GM21529 (cell line): ENCODE measurements around the gene DPP7.
"Not testable (repeated sequence)": the region's sequence is repeated elsewhere in the genome, so short reads cannot be mapped to it uniquely, and the experiment has no call there.

Source experiments
- ATAC-seq: cut with Tn5 transposase; IDR thresholded peaks from one replicate; pipeline ENCODE4 v1.9.1; 2021; ENCODE audit not compliant: unreplicated experiment

The DPP7 gene

DNA sequence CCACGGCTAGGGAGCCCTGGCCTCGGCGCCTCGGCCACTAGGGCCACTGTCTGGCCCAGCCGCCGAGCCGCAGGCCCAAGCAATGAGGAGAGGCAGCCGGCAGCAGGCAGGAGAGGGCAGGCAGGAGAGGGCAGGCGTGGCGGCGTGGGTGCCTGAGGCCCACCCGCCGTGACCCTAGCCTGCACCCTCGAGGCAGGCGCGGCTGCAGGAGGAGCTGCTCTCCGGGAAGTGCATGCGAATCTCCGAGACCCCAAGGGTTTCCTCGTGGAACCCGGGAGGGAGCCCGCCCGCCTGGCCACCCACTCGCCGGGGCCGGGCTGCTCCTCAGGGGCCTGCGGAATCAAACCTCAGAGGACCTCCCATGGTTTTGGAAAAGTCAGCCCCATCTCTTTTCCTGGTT, 33.7 kb upstream of the DPP7 start:
- no peak for ATAC-seq

DNA sequence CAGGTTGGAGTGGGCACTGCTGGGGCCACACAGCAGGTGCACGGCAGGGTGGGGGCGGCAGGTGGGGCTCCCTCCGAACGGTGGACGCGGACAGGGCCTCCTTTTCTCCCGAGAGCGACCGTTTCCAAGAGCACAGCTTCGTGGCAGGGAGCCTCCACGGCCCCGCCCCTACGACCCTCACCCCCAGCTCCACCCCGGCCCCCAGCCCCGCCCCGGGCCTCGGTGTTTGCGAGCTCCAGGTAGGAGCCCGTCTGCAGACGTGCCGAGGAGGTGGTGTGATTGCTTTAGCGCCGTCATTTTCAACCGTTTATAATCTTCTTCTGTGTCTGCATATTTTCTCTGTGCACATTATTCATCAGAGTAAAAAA, 33.2 kb upstream of the DPP7 start:
- ATAC-seq, result no peak

DNA sequence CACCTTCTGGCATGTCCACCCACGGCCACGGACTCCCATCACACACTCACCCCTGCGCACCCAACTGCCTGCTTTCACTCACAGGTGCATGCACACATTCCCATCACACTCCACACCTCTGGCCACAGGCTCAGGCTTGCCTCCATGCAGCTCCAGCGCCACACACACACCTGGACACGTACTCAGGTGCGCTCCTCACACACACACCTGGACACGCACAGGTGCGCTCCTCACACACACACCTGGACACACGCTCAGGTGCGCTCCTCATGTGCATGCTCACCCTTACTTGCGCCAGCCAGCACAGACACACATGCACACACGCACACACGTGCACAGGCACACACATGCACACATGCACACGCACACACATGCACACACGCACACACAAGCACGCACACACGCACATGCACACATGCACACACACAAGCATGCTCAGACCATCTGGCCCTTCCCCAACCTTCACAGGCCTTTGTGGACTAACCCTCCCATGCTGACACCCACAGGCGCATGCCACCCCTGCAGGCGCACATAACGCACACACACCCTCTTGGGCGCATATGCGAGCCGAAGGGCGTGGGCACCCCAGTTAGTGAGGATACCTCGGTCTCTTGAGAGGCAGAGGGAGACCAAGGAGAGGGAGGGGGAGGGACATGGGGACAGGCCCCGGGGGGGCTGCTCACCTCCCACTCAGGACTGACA, 32.7 kb upstream of the DPP7 start:
- ATAC-seq, result no peak

DNA sequence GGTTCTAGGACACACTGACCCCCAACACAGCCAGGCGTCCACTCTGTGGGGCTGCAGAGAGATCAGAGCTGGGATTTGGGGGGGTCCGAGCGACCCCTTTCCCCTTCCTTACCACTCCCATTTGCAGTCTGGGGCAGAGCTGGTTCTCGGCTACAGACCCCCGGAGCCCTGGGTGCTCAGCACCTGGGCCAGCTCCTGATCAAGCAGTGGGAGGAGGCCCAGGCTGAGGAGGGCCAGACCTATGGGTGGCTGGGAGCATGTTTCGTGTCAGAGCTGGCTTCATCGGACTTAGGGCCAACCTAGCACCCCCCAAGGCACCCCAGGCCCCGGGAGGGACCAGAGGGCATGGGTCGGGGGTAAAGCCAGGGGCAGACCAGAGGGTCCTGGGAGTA, 32.0 kb upstream of the DPP7 start:
- ATAC-seq, result no peak

DNA sequence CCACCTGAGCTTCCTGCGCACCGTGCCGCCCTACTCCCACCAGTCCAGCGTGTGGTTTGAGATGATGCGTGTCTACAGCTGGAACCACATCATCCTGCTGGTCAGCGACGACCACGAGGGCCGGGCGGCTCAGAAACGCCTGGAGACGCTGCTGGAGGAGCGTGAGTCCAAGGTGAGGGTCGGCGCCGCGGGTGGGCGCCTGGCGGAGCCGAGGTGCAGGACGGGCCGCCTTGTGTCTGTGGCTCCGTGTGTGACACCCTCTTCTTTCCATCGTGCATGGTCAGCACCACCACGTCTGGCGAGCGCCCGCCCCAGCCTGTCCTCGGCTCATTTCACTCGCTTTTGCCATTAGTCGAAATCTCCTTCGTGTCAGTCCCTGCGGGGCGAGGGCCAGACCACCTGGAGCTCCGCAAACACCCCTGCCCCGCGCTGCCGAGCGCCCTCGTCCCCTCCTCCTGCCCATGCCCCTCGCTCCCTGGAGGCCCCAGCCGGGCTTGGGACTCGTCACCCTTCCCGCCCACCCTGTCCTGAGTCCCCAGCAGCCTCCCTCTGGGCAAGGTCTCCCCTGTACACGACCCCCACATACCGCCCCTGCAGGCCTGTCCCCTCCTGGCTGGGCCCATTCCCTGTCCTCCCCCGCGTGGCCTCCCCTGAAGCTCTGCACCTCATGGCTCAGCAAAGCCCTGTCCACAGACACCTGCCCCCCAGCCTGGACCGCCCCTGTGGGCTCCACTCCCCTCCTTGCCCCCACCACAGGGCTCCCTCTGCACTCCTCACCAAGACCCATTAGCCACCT, 31.4 kb upstream of the DPP7 start:
- ATAC-seq, result no peak

DNA sequence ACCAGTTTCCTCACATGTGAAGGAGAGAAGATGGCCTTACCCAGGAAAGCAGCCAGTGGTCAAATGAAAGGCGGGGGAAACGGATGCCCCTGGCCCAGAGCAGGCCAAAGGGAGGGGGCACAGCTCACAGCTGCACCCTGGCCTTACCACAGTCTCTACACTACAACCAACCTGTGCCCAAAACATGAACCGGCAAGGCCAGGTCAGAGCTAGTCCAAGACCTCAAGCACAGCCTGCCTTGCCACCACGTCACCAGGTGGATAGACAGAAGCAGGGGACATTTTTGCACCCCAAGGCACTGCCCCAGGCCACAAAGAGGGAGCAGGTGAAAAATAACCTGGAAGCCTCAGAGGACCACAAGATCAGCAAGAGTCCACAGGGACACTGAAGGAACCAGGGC, 28.9 kb upstream of the DPP7 start:
- ATAC-seq, result no peak

DNA sequence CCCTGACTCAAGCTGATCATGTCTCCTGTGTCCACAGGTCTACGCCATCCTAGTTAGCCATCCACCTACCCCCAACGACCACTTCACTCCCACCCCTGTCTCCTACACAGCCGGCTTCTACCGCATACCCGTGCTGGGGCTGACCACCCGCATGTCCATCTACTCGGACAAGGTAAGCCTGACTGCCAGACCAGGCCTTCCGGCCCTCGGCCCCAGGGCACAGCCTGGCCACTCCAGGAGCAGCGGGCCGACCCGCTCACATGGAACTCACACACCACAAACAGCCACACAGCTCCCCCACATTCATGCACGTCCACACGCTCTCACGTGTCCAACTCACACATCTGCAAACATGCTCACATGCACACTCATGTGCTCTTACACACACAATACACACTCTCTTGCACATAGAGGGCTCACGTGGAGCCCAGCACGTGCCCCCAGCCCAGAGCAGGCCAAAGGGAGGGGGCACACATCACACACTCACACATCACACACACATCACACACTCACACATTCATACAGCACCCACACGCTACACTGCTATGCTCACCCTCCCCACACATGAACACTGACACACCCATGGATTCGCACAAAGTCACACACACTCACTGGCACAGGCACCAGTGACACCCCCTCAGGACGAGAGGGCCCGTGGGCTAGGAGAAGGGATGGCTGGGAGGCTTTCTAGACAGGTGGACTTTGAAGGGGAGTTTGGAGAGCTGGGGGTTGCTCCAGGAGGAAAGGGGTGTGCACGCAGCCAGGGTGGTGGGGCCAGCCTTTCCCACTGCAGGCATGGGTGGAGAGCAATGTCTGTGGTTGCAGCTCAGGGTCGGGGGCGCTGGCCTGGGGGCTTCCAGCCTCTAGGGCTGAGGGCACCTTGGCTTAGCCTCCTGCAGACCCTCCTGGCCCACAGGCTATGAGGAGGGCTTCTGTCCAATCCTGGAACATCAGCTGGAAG, 27.7 kb upstream of the DPP7 start:
- ATAC-seq, result no peak

DNA sequence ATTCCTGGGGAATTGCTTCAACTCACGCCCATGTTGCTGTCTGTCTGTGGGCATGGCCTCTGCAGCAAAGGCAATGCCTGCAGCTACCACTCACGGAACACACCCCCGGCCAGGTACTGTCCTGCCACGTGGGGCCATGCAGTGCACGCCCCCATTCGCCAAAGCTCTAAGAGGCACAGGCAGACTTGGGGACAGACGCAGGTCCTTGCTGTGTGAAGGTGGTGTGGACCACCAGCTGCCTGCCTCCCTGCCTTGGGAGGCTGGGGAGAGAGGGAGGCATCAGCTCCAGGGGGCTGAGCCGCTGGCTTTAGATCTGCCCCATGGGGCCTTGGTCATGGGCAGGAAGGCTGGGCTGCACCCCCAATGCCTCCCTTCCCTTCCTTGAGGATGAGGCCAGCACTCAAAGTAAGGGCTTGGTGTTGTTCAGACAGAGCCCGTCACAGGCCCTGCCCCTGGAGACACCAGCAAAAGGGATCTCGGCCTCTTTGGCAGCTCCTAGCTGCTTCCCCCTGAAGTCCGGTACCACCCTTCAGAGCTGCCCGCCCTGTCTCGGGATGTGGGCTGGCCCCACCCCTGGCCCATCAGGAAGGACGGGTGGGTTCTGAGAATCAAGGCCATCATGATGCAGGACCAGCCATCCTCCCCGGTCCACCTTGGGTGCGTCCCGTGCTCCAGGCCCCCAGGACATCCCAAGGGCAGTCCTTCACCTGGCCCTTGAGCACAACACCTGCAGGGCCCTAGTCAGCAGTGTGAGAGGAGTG, 26.7 kb upstream of the DPP7 start:
- ATAC-seq, result no peak

DNA sequence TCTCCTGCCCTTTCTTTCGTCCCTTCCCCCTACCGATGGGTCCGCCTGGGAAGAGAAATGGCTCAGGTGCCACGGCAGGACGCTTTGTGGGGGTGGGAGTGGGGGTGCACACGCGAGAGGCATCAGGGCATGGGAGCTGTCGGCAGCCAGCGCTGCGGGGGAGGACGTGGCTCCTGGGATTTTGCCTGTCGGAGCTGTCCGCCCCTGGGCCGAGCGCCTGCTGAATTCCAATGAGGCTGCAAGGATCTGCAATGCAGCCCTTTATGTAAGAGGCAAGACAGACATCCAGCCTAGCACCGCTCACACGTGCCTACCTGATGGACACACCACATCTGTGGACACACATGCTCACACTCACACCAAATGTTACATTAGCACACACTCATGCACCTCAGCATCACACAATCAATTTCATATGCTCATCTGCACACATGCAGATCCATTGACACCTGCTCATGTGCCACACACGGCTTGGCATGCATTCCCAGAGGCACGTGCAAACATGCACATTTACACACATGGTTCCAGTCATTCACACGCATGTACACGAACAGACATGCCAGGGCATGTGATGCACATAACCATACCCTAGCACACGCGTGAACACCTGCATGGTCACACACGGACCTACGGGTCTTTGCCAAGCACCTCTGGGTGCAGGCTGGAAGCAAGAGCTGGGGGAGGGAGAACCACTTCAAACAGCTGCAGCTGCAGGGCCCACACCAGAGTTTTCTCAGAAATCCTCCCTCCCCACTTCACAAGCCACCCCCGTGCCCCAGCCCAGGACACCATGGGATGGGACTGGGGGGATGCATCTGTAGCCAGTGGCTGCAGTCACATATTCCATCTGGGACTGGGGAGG, 25.8 kb upstream of the DPP7 start:
- no peak for ATAC-seq

DNA sequence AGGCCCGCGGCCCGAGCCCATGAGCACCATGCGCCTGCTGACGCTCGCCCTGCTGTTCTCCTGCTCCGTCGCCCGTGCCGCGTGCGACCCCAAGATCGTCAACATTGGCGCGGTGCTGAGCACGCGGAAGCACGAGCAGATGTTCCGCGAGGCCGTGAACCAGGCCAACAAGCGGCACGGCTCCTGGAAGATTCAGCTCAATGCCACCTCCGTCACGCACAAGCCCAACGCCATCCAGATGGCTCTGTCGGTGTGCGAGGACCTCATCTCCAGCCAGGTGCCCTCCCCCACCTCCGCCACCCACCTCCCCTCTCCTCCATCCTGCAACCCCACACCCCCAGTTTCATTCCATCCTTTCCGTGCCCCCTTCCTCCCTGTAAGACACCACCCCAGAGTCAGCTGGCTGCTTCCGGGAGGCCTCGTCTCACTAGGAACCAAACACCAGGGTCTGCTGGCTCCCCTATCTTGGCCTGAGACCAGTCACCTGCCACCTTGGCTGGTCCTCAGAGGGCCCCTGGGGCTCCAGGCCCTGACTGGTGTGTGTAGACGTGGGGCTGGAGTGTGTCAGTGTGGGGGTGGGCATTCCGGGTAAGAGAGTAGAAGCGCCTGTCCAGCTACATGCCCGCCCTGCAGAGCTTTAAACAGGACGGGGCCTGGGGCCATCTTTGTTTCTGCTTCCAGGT, 25.1 kb upstream of the DPP7 start:
- no peak for ATAC-seq

DNA sequence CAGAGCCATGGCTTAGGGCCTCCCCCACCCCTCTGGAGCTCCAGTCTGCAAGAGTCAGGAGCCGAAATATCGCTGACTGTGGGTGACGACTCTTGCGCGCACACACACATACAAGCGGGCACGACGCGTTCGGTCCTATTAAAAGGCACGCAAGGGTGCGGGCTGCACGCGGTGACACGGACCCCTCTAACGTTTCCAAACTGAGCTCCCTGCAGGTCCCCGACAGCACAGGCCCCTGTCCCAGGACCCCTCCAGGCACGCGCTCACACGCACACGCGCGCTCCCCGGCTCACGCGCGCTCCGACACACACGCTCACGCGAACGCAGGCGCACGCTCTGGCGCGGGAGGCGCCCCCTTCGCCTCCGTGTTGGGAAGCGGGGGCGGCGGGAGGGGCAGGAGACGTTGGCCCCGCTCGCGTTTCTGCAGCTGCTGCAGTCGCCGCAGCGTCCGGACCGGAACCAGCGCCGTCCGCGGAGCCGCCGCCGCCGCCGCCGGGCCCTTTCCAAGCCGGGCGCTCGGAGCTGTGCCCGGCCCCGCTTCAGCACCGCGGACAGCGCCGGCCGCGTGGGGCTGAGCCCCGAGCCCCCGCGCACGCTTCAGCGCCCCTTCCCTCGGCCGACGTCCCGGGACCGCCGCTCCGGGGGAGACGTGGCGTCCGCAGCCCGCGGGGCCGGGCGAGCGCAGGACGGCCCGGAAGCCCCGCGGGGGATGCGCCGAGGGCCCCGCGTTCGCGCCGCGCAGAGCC, 24.4 kb upstream of the DPP7 start, which contains the start of gene GRIN1:
TSS of gene GRIN1 (plus strand) at position 433 of the 746 bp plus-strand sequence. CDS start 333 bp downstream, outside the sequence.
- ATAC-seq, result no peak

DNA sequence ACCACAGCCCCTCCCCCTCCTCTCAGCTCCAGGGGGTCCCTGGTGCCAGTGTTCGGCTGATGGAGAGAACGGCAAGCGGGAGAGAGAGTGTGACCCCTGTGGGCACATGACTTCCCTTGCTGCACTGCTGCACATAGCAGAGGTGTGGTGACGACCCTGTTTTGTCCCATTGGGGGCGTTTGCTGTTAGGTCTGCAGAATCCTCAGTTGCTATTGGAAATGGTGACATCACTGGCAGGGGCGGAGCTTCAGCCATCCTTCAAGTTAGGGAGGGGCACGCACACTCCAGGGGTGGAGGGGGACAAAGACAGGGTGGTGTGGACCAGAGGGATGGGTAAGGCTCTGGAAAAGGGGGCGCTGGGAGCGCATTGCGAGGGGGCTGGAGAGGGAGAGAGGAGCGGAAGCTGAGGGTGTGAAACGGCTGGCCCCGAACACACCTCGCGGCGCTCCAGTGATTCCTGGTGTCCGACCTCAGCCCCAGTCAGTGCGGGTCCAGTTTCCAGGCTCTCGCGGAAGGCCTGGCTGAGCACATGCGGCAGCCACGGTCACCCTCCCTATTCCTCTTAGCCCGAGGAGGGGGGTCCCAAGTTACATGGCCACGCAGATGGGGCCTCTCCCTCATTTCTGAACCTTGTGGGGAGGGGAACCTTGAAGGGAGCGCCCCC, 23.7 kb upstream of the DPP7 start:
- no peak for ATAC-seq

DNA sequence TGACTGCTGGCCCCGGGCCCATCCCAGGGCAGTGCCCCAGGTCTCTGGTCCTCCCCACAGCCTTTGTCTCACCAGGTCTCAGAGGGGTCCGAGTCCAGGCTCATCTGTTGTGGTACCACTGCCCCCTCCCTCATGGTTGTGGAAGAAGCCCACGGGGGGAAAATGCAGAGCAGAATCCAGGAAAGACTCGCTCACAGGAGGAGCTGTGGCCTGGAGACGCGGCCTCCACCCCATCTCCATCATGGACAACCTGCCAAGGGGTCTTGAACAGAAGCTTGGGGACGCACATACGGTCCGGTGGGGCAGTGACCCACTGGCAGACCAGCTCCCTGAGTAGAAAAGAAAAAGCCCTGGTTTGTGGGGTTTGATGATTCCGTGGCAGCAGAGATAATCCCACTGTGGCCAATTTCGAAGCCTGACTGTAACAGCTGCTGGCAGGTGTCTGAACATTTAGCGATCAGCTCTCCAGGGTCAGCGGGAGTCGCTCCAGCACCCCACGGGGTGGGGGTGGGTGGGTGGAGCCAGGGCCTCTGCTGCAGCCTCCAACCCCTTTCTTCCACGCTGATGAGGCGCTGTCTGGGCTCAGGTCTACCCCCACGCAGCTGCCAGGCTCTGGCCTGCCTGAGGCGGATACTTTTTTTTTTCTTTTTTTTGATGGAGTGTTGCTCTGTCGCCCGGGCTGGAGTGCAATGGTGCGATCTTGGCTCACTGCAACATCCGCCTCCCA, 22.5 kb upstream of the DPP7 start:
- ATAC-seq, result no peak

DNA sequence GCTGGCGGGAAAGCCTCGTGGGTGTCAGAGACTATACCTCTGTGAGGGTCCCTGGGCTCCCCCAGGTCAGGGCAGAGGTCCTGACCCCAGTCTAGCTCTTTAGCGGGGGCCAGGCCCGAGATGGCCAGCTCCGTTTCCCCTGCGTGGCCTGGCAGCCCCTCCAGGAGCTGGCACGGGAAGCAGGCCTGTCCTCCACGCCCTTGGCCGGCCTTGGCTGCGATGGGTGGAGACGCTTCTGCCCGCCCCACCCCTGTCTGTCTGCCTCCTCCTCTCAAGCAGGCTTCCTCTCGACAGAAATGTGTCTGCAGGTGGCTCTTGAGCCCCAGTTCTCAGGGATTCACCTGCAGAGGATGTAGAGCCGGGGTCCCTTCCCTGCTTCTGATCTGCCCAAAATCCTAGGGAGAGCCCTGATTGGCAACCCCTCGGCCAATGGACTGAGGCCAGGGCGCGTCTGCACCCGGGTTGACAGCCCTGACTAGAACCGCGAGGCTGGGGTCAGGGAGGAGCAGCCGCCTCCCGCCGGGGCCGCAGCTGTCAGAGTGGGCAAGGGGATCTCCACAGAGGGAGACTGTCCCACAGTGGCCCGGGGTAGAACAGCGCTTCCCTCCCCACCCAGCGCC, 21.8 kb upstream of the DPP7 start:
- ATAC-seq, result no peak

DNA sequence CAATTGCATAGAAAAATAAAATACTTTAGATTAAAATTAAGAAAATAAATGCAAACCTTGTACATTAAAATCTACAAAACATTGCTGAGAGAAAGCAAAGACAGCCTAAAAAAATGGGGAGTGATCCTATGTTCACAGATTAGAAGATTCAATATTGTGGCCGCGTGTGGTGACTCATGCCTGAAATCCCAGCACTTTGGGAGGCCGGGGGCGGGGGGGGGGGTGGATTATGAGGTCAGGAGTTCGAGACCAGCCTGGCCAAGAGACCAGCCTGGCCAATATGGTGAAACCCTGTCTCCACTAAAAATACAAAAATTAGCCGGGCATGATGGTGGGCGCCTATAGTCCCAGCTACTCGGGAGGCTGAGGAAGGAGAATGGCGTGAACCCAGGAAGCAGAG, 20.6 kb upstream of the DPP7 start:
- not testable (repeated sequence) for ATAC-seq

DNA sequence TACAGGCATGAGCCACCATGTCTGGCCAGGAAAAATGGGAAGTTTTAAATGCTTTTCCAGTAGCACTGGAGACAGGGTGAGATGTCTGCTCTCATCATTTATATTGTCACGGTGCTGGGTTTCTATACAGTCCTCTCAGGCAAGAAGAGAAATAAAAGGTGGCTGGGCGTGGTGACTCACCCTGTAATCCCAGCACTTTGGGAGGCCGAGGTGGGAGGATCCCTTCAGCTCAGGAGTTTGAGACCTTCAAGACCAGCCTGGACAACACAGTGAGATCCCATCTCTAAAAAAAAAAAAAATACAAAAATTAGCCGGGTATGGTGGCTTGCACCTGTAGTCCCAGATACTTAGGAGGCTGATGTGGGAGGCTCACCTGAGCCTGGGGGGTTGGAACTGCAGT, 19.7 kb upstream of the DPP7 start:
- ATAC-seq, result no peak
